HepG2 (cell line): ENCODE data around the gene MRPL20. TPM values are rescaled to one million over a fixed set of nuclear protein-coding genes. Genes with fewer than 3 reads are reported as not detected.

Experiments used
- FOSL2 ChIP-seq: sonication (generic); formaldehyde crosslinking; IDR thresholded peaks from 2 replicates; pipeline ENCODE4 v1.4.0; 2020; ENCODE audit warnings: missing genetic modification reagents
- HBP1 ChIP-seq: IDR thresholded peaks from 2 replicates; pipeline ENCODE4 v1.6.1; 2016; ENCODE audit warnings: low read depth, control low read depth
- MAF1 ChIP-seq: sonication (generic); formaldehyde crosslinking; IDR thresholded peaks from 2 replicates; pipeline ENCODE4 v1.5.0; 2020; ENCODE audit warnings: missing genetic modification reagents, borderline replicate concordance
- PAXIP1 ChIP-seq: sonication (generic); formaldehyde crosslinking; conservative IDR thresholded peaks from 2 replicates; pipeline ENCODE4 v1.4.0; 2020; ENCODE audit warnings: mild to moderate bottlenecking, missing genetic modification reagents, moderate library complexity
- PRDM10 ChIP-seq: sonication (generic); formaldehyde crosslinking; IDR thresholded peaks from 2 replicates; pipeline ENCODE4 v1.4.0; 2020; ENCODE audit warnings: low read depth, missing genetic modification reagents
- SPEN ChIP-seq: sonication (generic); formaldehyde crosslinking; IDR thresholded peaks from 2 replicates; pipeline ENCODE4 v1.5.1; 2020; ENCODE audit warnings: low read depth, mild to moderate bottlenecking, missing genetic modification reagents
- U2AF2 ChIP-seq: fragments of 200-400 bp; formaldehyde crosslinking; IDR thresholded peaks from 2 replicates; pipeline ENCODE4 v1.6.1; 2017; ENCODE audit warnings: low read depth, mild to moderate bottlenecking, low read length
- ZBTB43 ChIP-seq: sonication (generic); formaldehyde crosslinking; conservative IDR thresholded peaks from 2 replicates; pipeline ENCODE4 v1.4.0; 2020; ENCODE audit warnings: missing genetic modification reagents
- ZNF10 ChIP-seq: sonication (generic); formaldehyde crosslinking; IDR thresholded peaks from 2 replicates; pipeline ENCODE4 v1.4.0; 2020; ENCODE audit warnings: mild to moderate bottlenecking, low read depth, missing genetic modification reagents, borderline replicate concordance
- ZNF230 ChIP-seq: sonication (generic); formaldehyde crosslinking; IDR thresholded peaks from 2 replicates; pipeline ENCODE4 v1.4.0; 2020; ENCODE audit warnings: mild to moderate bottlenecking, missing genetic modification reagents
- ZNF280D ChIP-seq: sonication (generic); formaldehyde crosslinking; IDR thresholded peaks from 2 replicates; pipeline ENCODE4 v1.5.1; 2020; ENCODE audit warnings: mild to moderate bottlenecking, missing genetic modification reagents
- ZNF547 ChIP-seq: sonication (generic); formaldehyde crosslinking; IDR thresholded peaks from 2 replicates; pipeline ENCODE4 v1.5.1; 2020; ENCODE audit warnings: mild to moderate bottlenecking, missing genetic modification reagents
- ZNF768 ChIP-seq: sonication (generic); formaldehyde crosslinking; IDR thresholded peaks from 2 replicates; pipeline ENCODE4 v1.4.0; 2020; ENCODE audit warnings: missing genetic modification reagents
- ZNF775 ChIP-seq: sonication (generic); formaldehyde crosslinking; IDR thresholded peaks from 2 replicates; pipeline ENCODE4 v1.4.0; 2020; ENCODE audit warnings: missing genetic modification reagents, mild to moderate bottlenecking, moderate library complexity, borderline replicate concordance
- polyA plus RNA-seq, 8 experiments: library from polyadenylated mRNA; depleted of rRNA in 3 of 8; stranded (reverse) in 7 of 8; unstranded in 1 of 8; fragments of >200 nt; fragmentation: Illumina TruSeq in 4 of 8; extraction: Trizol in 4 of 8; gene quantifications; 2 replicates each; pipeline versions ENCODE4 v1.2.1 to v1.2.3, GENCODE V29; 2011 to 2016; ENCODE audit warnings: low read depth in 4 of 8, missing spikeins in 1 of 8, mixed read lengths in 1 of 8; ENCODE audit not compliant: insufficient read depth in 1 of 8
- total RNA-seq, 5 experiments: library from RNA; depleted of rRNA; stranded (reverse); fragments of >200 nt; fragmentation: Illumina TruSeq; extraction: Trizol; gene quantifications; 2 replicates each; pipeline ENCODE4 v1.2.3, GENCODE V29; 2016; ENCODE audit warnings: low read depth in 1 of 5

MRPL20 gene
- total and polyA plus RNA-seq, 2 of the 13 experiments (the other 11 are each of a cell fraction or from before 2014, with no cell fraction given): 59.2 to 127 TPM

GRCh38 chr1:1400576-1401456 is 6.3 kb downstream of the MRPL20 start (continued):
- TF ChIP-seq ZBTB43 (CRISPR knock-in tag) (peak; percentile 88), MAF1 (0 out of 2 replicates have a peak, but pooled peaks have one; percentile 54), ZNF775 (CRISPR knock-in tag) (no peak), ZNF230 (CRISPR knock-in tag) (peak; percentile 91; the same call in 1 of the 2 replicates), PRDM10 (CRISPR knock-in tag) (peak; percentile 83; the same call in 1 of the 2 replicates), ZNF547 (peak; percentile 41), SPEN (CRISPR knock-in tag) (peak; percentile 95), ZNF10 (CRISPR knock-in tag) (no peak), PAXIP1 (CRISPR knock-in tag) (peak; percentile 99), ZNF280D (CRISPR knock-in tag) (peak; percentile 89), U2AF2 (no peak), FOSL2 (CRISPR knock-in tag) (peak; percentile 83), HBP1 (CRISPR knock-in tag) (peak; percentile 46; the same call in 1 of the 2 replicates), ZNF768 (0 out of 2 replicates have a peak, but pooled peaks have one; percentile 13)
